ENCODE results near the gene KIF21B. TPM values are rescaled to one million over a fixed set of nuclear protein-coding genes. Genes with fewer than 3 reads are reported as not detected.

KIF21B gene
- total RNA-seq, 4 donors from 2014 or later, result 1.2 to 1.9 (median 1.6) TPM

DNA sequence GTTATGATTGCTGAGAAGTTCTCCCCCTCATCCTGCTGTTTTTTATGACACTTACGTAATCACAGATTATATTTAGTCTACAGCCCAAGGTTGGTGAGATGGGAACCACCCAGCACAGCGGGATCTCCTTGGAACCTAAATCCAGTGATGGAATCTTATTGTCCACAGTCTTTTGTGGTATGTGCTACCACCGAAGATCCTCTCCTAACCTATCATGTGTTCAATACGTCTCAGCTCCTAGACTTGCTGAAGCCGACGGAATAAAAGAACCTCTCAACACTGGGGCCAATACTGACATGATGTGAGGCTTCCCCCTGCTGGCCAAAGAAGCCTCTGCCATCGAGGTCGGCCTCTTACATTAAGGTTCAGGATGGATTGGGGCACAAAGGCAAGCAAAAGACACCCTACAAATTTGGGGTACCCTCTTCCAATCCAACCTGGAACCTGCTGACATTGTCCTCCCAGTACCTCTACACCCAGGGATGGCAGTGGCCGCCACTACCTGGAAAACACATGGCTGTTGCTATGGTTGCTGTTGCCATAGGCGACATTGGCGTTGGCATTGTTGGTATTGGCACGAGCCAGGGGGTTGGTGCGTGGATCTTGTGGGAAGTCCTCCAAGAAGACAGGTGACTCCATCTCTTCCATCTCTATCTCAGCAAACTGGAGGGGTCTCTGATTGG is 19.4 kb upstream of the KIF21B start:
- TF ChIP-seq, protein P1, sequence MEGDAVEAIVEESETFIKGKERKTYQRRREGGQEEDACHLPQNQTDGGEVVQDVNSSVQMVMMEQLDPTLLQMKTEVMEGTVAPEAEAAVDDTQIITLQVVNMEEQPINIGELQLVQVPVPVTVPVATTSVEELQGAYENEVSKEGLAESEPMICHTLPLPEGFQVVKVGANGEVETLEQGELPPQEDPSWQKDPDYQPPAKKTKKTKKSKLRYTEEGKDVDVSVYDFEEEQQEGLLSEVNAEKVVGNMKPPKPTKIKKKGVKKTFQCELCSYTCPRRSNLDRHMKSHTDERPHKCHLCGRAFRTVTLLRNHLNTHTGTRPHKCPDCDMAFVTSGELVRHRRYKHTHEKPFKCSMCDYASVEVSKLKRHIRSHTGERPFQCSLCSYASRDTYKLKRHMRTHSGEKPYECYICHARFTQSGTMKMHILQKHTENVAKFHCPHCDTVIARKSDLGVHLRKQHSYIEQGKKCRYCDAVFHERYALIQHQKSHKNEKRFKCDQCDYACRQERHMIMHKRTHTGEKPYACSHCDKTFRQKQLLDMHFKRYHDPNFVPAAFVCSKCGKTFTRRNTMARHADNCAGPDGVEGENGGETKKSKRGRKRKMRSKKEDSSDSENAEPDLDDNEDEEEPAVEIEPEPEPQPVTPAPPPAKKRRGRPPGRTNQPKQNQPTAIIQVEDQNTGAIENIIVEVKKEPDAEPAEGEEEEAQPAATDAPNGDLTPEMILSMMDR (IDR thresholded peaks at IDR 0.05), result peak in 3 of 4 experiments; percentile 72 to 88 (median 87)
- TF ChIP-seq POLR2AphosphoS5 (IDR thresholded peaks at IDR 0.05), result no peak
- WGBS, 2 donors (ENCODE audit: low coverage in 1 of 2), result 22 to 59% methylated on average over 4 to 5 of the region's 13 CpGs
- H3K36me3 ChIP-seq, result no peaks in the 10 kb centered on the region

DNA sequence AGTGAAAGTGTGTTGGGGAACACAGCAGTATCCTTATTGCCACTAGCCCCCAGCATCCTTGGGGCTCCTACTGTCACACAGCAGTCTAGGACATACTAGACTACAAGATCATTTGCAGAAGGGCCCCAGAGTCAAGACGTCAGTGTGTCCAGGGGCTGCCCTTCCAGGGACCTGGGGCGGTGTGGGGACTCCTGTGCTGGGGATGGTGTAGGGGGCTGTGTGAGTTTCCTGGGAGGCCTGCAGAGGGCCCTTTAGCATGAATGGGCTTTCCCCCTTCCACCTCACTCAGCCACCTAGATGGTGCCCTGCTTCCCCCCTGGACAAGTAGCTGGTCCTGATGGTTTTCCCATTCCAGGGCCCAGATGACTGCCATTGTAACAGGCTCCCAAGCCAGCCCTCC is 17.5 kb upstream of the KIF21B start:
- Histone ChIP-seq H3K4me1 (no peaks in the 10 kb centered on the region), H3K36me3 (no peaks in the 10 kb centered on the region), H3K27ac (no peak overlapping the region), H3K4me3 (no peak overlapping the region), H3K27me3 (no peaks in the 10 kb centered on the region), H3K9me3 (no peaks in the 10 kb centered on the region)
- 90% methylated on average over 2 of the region's 2 CpGs; no CpG with 5 or more reads in 1 of the 2 donors for WGBS, 2 donors (ENCODE audit: low coverage in 1 of 2)
- TF ChIP-seq POLR2A (IDR thresholded peaks at IDR 0.05), result no peak
- no peak for TF ChIP-seq EP300 (IDR thresholded peaks at IDR 0.05)
- no peak for TF ChIP-seq POLR2AphosphoS5 (IDR thresholded peaks at IDR 0.05)
- TF ChIP-seq, protein P1 (IDR thresholded peaks at IDR 0.05), result no peak
- ATAC-seq, result no peak

More for the DNA sequence above, 19.4 kb upstream of the KIF21B start:
- no peaks in the 10 kb centered on the region for H3K27me3 ChIP-seq
- H3K9me3 ChIP-seq, result no peaks in the 10 kb centered on the region
- no peaks in the 10 kb centered on the region for H3K4me1 ChIP-seq
- peak; percentile 56 for ATAC-seq
- no peak overlapping the region for H3K27ac ChIP-seq
- H3K4me3 ChIP-seq, result no peak overlapping the region

DNA sequence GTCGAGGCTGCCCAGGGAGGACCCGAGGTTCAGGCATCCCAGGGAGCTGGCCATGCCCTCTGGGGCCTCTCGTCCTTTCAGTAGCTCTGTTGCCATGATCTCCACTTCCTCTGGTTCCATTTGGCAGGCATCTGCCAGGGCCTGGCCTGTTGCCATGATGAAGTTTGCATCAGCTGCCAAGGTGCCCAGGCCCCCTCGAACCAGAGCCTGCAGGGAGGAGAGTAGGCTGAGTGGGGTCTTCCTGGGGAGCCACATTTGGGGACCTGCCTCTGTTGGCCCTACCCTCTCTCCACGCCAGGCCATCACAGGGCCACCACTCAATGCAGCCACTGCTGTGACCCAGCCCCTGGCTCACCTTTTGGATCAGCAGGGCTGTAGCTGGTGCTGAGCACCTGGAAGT is 16.4 kb upstream of the KIF21B start:
- no peaks in the 10 kb centered on the region for H3K9me3 ChIP-seq
- H3K27me3 ChIP-seq, result no peaks in the 10 kb centered on the region
- H3K4me1 ChIP-seq, result no peaks in the 10 kb centered on the region
- WGBS, 2 donors (ENCODE audit: low coverage in 1 of 2), result no CpG with 5 or more reads among the region's 5 CpGs
- TF ChIP-seq POLR2AphosphoS5 (IDR thresholded peaks at IDR 0.05) (no peak), POLR2A (IDR thresholded peaks at IDR 0.05) (no peak), EP300 (IDR thresholded peaks at IDR 0.05) (no peak)
- TF ChIP-seq, protein P1 (IDR thresholded peaks at IDR 0.05), result no peak
- H3K36me3 ChIP-seq, result no peaks in the 10 kb centered on the region
- no peak overlapping the region for H3K4me3 ChIP-seq
- no peak overlapping the region for H3K27ac ChIP-seq
- no peak for ATAC-seq

DNA sequence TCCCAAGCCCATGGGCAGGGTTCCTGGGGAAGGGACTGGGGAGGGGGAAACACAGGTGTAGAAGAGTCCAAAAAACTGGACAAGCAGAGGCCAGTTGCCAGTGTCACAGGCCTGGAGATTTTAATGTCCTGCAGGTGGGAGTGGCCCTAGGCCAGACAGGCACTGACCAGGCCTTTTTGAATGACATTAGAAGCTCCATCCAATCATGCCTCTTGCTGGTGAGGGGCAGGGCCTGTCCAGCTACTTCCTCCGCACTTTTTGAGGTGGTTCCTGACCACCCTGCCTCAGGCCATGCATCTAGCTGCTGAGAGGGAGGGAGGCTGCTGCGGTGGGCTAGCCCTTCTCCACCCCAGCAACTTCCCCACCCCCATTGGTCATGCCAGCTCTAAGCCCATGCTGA is 15.9 kb upstream of the KIF21B start:
- no peak overlapping the region for H3K4me3 ChIP-seq
- TF ChIP-seq POLR2AphosphoS5 (IDR thresholded peaks at IDR 0.05) (no peak), EP300 (IDR thresholded peaks at IDR 0.05) (no peak), POLR2A (IDR thresholded peaks at IDR 0.05) (no peak)
- TF ChIP-seq, protein P1 (IDR thresholded peaks at IDR 0.05), result no peak
- WGBS, 2 donors (ENCODE audit: low coverage in 1 of 2), result 83% methylated on average over 1 of the region's 2 CpGs; no CpG with 5 or more reads in 1 of the 2 donors
- no peaks in the 10 kb centered on the region for H3K36me3 ChIP-seq
- no peaks in the 10 kb centered on the region for H3K4me1 ChIP-seq
- no peak for ATAC-seq
- no peak overlapping the region for H3K27ac ChIP-seq
- no peaks in the 10 kb centered on the region for H3K27me3 ChIP-seq
- no peaks in the 10 kb centered on the region for H3K9me3 ChIP-seq

DNA sequence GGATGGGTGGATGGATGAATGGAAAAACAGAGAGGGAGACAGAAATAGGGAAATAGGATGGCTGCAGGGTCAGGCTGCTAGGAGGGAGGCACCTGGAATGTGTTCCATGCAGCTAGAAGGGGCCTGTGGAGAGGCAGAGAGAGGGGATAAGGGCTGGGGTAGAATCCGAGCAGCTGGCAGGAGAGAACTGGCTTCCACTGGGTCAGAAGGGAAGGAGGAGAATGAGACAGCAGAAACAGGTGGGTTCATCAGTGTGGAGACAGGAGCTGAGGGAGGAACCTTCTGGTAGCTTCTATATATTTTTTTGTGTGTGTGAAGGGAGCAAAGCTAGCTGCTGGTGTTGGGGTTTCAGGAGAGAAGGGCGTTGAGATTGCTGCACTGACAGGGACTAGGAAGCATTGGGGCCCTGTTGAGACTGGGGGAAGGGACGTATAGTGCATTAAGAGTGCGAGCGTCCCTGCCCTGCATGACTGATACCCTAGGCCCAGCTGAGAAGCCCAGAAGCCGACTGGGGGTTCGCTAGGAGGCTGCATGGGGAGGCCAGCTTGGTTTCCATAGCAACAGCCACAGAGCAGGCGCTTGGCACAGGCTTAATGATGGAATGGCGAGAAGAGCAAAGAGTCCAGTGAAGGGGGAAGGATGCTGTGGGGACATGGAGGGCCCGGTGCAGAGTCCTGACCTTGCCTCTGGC is 14.8 kb upstream of the KIF21B start:
- no peak for ATAC-seq
- Histone ChIP-seq H3K9me3 (no peaks in the 10 kb centered on the region), H3K4me3 (no peak overlapping the region), H3K27me3 (no peaks in the 10 kb centered on the region), H3K36me3 (no peaks in the 10 kb centered on the region), H3K4me1 (no peaks in the 10 kb centered on the region), H3K27ac (no peak overlapping the region)
- 83 to 85% methylated on average over 5 to 9 of the region's 10 CpGs for WGBS, 2 donors (ENCODE audit: low coverage in 1 of 2)
- TF ChIP-seq EP300 (IDR thresholded peaks at IDR 0.05) (no peak), POLR2AphosphoS5 (IDR thresholded peaks at IDR 0.05) (no peak), POLR2A (IDR thresholded peaks at IDR 0.05) (no peak)
- TF ChIP-seq, protein P1 (IDR thresholded peaks at IDR 0.05), result no peak
